Measurements from ENCODE around the gene LAMA1.

DNA sequence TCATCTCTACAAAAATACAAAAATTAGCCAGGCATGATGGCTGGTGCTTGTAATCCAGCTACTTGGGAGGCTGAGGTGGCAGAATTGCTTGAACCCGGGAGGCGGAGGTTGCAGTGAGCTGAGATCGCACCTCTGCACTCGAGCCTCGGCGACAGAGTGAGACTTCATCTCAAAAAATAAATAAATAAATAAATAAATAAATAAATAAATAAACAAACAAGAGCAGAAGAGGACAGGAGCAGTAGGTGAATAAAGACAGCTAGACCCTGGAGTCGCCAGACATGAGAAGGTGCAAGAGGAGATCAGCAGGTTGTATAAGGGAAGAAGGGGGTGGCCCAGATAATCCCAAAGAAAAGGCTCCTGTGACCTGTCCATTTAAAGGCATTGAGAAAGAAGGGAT, 12.3 kb downstream of the LAMA1 start:
- TF ChIP-seq, protein P1, sequence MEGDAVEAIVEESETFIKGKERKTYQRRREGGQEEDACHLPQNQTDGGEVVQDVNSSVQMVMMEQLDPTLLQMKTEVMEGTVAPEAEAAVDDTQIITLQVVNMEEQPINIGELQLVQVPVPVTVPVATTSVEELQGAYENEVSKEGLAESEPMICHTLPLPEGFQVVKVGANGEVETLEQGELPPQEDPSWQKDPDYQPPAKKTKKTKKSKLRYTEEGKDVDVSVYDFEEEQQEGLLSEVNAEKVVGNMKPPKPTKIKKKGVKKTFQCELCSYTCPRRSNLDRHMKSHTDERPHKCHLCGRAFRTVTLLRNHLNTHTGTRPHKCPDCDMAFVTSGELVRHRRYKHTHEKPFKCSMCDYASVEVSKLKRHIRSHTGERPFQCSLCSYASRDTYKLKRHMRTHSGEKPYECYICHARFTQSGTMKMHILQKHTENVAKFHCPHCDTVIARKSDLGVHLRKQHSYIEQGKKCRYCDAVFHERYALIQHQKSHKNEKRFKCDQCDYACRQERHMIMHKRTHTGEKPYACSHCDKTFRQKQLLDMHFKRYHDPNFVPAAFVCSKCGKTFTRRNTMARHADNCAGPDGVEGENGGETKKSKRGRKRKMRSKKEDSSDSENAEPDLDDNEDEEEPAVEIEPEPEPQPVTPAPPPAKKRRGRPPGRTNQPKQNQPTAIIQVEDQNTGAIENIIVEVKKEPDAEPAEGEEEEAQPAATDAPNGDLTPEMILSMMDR (IDR thresholded peaks at IDR 0.05), result no peak
- no peak for TF ChIP-seq POLR2A (IDR thresholded peaks at IDR 0.05)
- TF ChIP-seq EP300 (IDR thresholded peaks at IDR 0.05), result no peak

Data from tibial nerve (tissue), 4 donors.